B cell (primary cell): ENCODE measurements around the gene MCUB. TPM values are rescaled to one million over a fixed set of nuclear protein-coding genes. Genes with fewer than 3 reads are reported as not detected.

Experiments used
- ATAC-seq: fragments of 200-7000 bp; cut with Tn5 transposase; one replicate; pipeline ENCODE4 v1.10.0; 2021; ENCODE audit warnings: low read depth, mild to moderate bottlenecking, moderate number of reproducible peaks, moderate library complexity
- CTCF ChIA-PET: fragments of 350-600 bp; sonication (Branson Sonifier 250); formaldehyde crosslinking; loops from one replicate; lab custom pipeline; 2021; ENCODE audit warnings: antibody characterized with exemption, inconsistent platforms; lab: Charles Lee
- POLR2A ChIA-PET: fragments of 350-600 bp; sonication (Branson Sonifier 250); formaldehyde crosslinking; loops from one replicate; lab custom pipeline; 2021; ENCODE audit warnings: antibody characterized with exemption; lab: Charles Lee
- DNase-seq: peaks from one replicate; pipeline ENCODE4 v3.0.0; 2013
- H2AFZ ChIP-seq: 2 replicates; pipeline ENCODE4 v1.6.1; 2012; ENCODE audit warnings: mild to moderate bottlenecking, low read depth, low read length; ENCODE audit not compliant: insufficient read depth, poor library complexity, severe bottlenecking
- H3K27ac ChIP-seq, 2 donors: 1 replicate in 1 of 2; 2 replicates in 1 of 2; pipeline ENCODE4 v1.5.1; 2012 to 2013; ENCODE audit warnings: low read length in 2 of 2, mild to moderate bottlenecking in 2 of 2, moderate library complexity in 1 of 2
- H3K27me3 ChIP-seq, 4 experiments: fragments of 200-600 bp in 1 of 4; sonication (generic) in 1 of 4; replicated peaks in 1 of 4; 1 replicate in 2 of 4; 2 replicates in 2 of 4; pipeline versions ENCODE4 v1.6.1 to v1.7.0; 2013 to 2016; ENCODE audit warnings: low read length in 3 of 4, mild to moderate bottlenecking in 2 of 4, mixed read lengths in 1 of 4, moderate library complexity in 1 of 4; ENCODE audit not compliant: insufficient read depth in 4 of 4, control insufficient read depth in 3 of 4; ENCODE audit errors: control extremely low read depth in 1 of 4
- H3K36me3 ChIP-seq, 2 experiments: replicated peaks in 1 of 2; 1 replicate in 1 of 2; 2 replicates in 1 of 2; pipeline versions ENCODE4 v1.6.1 to v1.7.1; 2013; ENCODE audit warnings: low read length in 1 of 2; ENCODE audit not compliant: insufficient read depth in 2 of 2, control insufficient read depth in 1 of 2; ENCODE audit errors: control extremely low read depth in 1 of 2, extremely low read depth in 1 of 2
- H3K4me1 ChIP-seq, 2 donors: fragments of 200-600 bp in 1 of 2; sonication (generic) in 1 of 2; 1 replicate in 1 of 2; 2 replicates in 1 of 2; pipeline versions ENCODE4 v1.5.1 to v1.6.1; 2013 to 2017; ENCODE audit warnings: low read length in 2 of 2; ENCODE audit not compliant: control insufficient read depth in 2 of 2, insufficient read depth in 2 of 2
- H3K4me2 ChIP-seq: replicated peaks from 2 replicates; pipeline ENCODE3; 2012; ENCODE audit warnings: mild to moderate bottlenecking, low read depth, low read length; ENCODE audit not compliant: poor library complexity, severe bottlenecking
- H3K4me3 ChIP-seq, 5 experiments: fragments of 200-600 bp in 1 of 5; sonication (generic) in 1 of 5; 1 replicate in 3 of 5; 2 replicates in 2 of 5; pipeline versions ENCODE4 v1.5.1 to v1.7.0; 2011 to 2016; ENCODE audit warnings: low read length in 4 of 5, mild to moderate bottlenecking in 4 of 5, low read depth in 2 of 5, control low read depth in 1 of 5, moderate library complexity in 1 of 5; ENCODE audit not compliant: insufficient read depth in 1 of 5; ENCODE audit errors: control extremely low read depth in 1 of 5, extremely low read depth in 1 of 5
- H3K79me2 ChIP-seq: fragments of 200-600 bp; sonication (generic); one replicate; pipeline ENCODE4 v1.6.0; 2016; ENCODE audit warnings: low read length; ENCODE audit not compliant: control insufficient read depth, insufficient read depth
- H3K9ac ChIP-seq: fragments of 200-600 bp; sonication (generic); 2 replicates; pipeline ENCODE4 v1.6.1; 2017; ENCODE audit warnings: mild to moderate bottlenecking, low read length, moderate library complexity
- H3K9me3 ChIP-seq, 3 donors: one replicate each; pipeline versions ENCODE4 v1.6.1 to v1.7.1; 2013; ENCODE audit warnings: low read length in 2 of 3; ENCODE audit not compliant: control insufficient read depth in 2 of 3, insufficient read depth in 1 of 3; ENCODE audit errors: control extremely low read depth in 1 of 3
- H4K20me1 ChIP-seq: 2 replicates; pipeline ENCODE4 v1.6.0; 2012; ENCODE audit warnings: mild to moderate bottlenecking, low read length; ENCODE audit not compliant: insufficient read depth, control insufficient read depth, poor library complexity, severe bottlenecking
- H3K27ac Mint-ChIP-seq: one replicate; pipeline ENCODE4 v1.8.0; 2021; ENCODE audit warnings: mixed read lengths
- H3K27me3 Mint-ChIP-seq: one replicate; pipeline ENCODE4 v1.8.0; 2021; ENCODE audit warnings: mixed read lengths
- H3K4me1 Mint-ChIP-seq: one replicate; pipeline ENCODE4 v1.8.0; 2021; ENCODE audit warnings: mixed read lengths
- H3K4me3 Mint-ChIP-seq: one replicate; pipeline ENCODE4 v1.8.0; 2021; ENCODE audit warnings: mixed read lengths
- H3K9me3 Mint-ChIP-seq: one replicate; pipeline ENCODE4 v1.8.0; 2022; ENCODE audit warnings: mixed read lengths; ENCODE audit not compliant: insufficient read depth
- CTCF ChIP-seq: fragments of 200-600 bp; IDR thresholded peaks from one replicate; pipeline ENCODE4 v1.8.0; 2022; ENCODE audit warnings: antibody characterized with exemption, mild to moderate bottlenecking
- EZH2 ChIP-seq: IDR thresholded peaks from 2 replicates; pipeline ENCODE4 v1.6.1; 2012; ENCODE audit warnings: borderline replicate concordance, low read depth, mild to moderate bottlenecking, moderate library complexity, low read length; ENCODE audit not compliant: insufficient read depth, poor library complexity, severe bottlenecking
- WGBS: methylation state at CpG from one replicate; pipeline ENCODE4 v1.1.5; 2013; ENCODE audit warnings: missing lambda C conversion rate; ENCODE audit not compliant: insufficient coverage; 5-methylcytosine and 5-hydroxymethylcytosine counted together
- intact Hi-C: fragments of 100-400 bp; cut with micrococcal nuclease; formaldehyde crosslinking; loops from one replicate; pipeline ENCODE4 v1.10.0; 2022
- polyA plus RNA-seq: library from polyadenylated mRNA; depleted of rRNA; stranded (reverse); fragments of >200 nt; gene quantifications from 2 replicates; pipeline ENCODE4 v1.2.3, GENCODE V29; 2012
- total RNA-seq, 2 donors: library from RNA; stranded (reverse); fragments of 120-200 nt in 1 of 2; gene quantifications; 1 replicate in 1 of 2; 2 replicates in 1 of 2; pipeline versions ENCODE4 v1.2.3 to v1.2.4, GENCODE V29; 2013 to 2022

The MCUB gene
- total and polyA plus RNA-seq, 2 donors (not counting 1 experiment from before 2014, with no cell fraction given), result 59.3 to 114 TPM

GRCh38 chr4:109703664-109704361 lies 143.8 kb downstream of the MCUB start:
- peaks cover 0 to 2% of the 10 kb centered on the region in 2 experiments for H3K36me3 ChIP-seq
- Mint-ChIP-seq H3K9me3 (no peaks in the 10 kb centered on the region), H3K4me3 (peak overlapping the region; percentile 97), H3K27me3 (no peaks in the 10 kb centered on the region), H3K27ac (peak overlapping the region; percentile 88), H3K4me1 (peaks cover 22% of the 10 kb centered on the region)
- H3K4me1 ChIP-seq, result peaks cover 14 to 18% of the 10 kb centered on the region in 2 donors
- H3K4me2 ChIP-seq, result peak overlapping the region; percentile 92
- H3K79me2 ChIP-seq, result peaks cover 3% of the 10 kb centered on the region
- H3K27ac ChIP-seq, result peak overlapping the region in 1 of 2 donors; percentile 57
- DNase-seq (no peak), ATAC-seq (no peak)
- peak overlapping the region; percentile 85 for H3K9ac ChIP-seq
- TF ChIP-seq EZH2 (no peak), CTCF (no peak)
- peak overlapping the region; percentile 97 for H2AFZ ChIP-seq
- intact Hi-C loops, result loop anchor here (1.0 to 10.0 kb wide), 6 partner anchors 25 to 491 kb away; partner anchors contain the start of genes ELOVL6, GAR1, MCUB and SEC24B
- H4K20me1 ChIP-seq, result no peaks in the 10 kb centered on the region
- WGBS, result 3% methylated on average over 7 of the region's 11 CpGs
- no peaks in the 10 kb centered on the region for H3K9me3 ChIP-seq
- POLR2A ChIA-PET, result interaction anchor here (1.0 to 1.8 kb wide), 3 partner anchors 27 to 144 kb away, joined by 3 to 6 read pairs (median 4); partner anchors contain the start of genes MCUB and PLA2G12A
- CTCF ChIA-PET, result interaction anchor here (0.6 to 1.7 kb wide), 8 partner anchors 10 to 173 kb away, joined by 3 to 7 read pairs (median 4); partner anchors contain the start of genes MCUB and PLA2G12A
- no peaks in the 10 kb centered on the region for H3K27me3 ChIP-seq
- H3K4me3 ChIP-seq, result peak overlapping the region; percentile 40 to 86 (median 78)

- no CpG with 5 or more reads among the region's 2 CpGs for WGBS
Observed at GRCh38 chr4:109708435-109708834, 148.4 kb downstream of the MCUB start.

More at GRCh38 chr4:109708435-109708834, 148.4 kb downstream of the MCUB start:
- Mint-ChIP-seq H3K4me1 (peaks cover 6% of the 10 kb centered on the region), H3K27me3 (no peaks in the 10 kb centered on the region), H3K9me3 (no peaks in the 10 kb centered on the region), H3K4me3 (no peak overlapping the region), H3K27ac (no peak overlapping the region)
- Histone ChIP-seq H2AFZ (no peak overlapping the region), H3K27me3 (no peaks in the 10 kb centered on the region), H3K79me2 (no peaks in the 10 kb centered on the region), H3K36me3 (peaks cover 0 to 7% of the 10 kb centered on the region in 2 experiments), H3K27ac (no peak overlapping the region), H3K9me3 (no peaks in the 10 kb centered on the region), H3K4me3 (no peak overlapping the region), H3K4me2 (no peak overlapping the region), H3K4me1 (peaks cover 6 to 7% of the 10 kb centered on the region in 2 donors), H4K20me1 (no peaks in the 10 kb centered on the region), H3K9ac (no peak overlapping the region)
- TF ChIP-seq CTCF, result no peak
- no peak for TF ChIP-seq EZH2
- ATAC-seq (no peak), DNase-seq (no peak)
- ChIA-PET POLR2A (no interaction called here), CTCF (no interaction called here)
- intact Hi-C loops, result loop anchor here (10.0 kb wide), 1 partner anchor 486 kb away; the partner anchor contains the start of gene ELOVL6
